OCI-LY7 (cell line): ENCODE data around the gene HYCC2.

Experiments
- EZH2phosphoT487 ChIP-seq: fragments of 200-600 bp; sonication (generic); IDR thresholded peaks from 2 replicates; pipeline ENCODE4 v1.6.1; 2018; ENCODE audit warnings: low read depth, borderline replicate concordance, mild to moderate bottlenecking, mixed run types, antibody characterized with exemption, low read length, moderate library complexity, mixed read lengths
- TF ChIP-seq, protein P1 (sequence below): fragments of 200-600 bp; sonication (generic); conservative IDR thresholded peaks from 2 replicates; pipeline ENCODE4 v1.5.1; 2014; ENCODE audit warnings: mild to moderate bottlenecking, antibody characterized with exemption, low read length, moderate library complexity, mixed read lengths

DNA sequence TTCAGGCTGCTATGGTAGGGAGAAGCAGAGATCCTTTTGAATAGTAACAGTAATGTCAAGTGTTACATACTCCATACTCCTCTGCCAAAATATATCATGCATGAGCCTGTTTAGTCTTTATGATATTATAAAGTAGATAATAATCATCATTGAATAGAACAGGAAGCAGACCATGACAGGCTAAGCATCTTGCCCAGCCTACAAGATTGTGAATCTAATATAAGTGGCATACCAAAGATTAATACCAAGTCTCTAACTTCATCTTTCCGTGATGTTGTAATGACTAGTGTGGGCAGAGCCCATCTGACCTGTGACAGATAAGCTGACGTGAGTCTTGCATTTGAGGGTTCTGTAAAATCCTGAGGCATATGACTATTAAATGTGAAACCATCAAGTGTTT is 13.4 kb upstream of the HYCC2 start:
- TF ChIP-seq, protein P1, sequence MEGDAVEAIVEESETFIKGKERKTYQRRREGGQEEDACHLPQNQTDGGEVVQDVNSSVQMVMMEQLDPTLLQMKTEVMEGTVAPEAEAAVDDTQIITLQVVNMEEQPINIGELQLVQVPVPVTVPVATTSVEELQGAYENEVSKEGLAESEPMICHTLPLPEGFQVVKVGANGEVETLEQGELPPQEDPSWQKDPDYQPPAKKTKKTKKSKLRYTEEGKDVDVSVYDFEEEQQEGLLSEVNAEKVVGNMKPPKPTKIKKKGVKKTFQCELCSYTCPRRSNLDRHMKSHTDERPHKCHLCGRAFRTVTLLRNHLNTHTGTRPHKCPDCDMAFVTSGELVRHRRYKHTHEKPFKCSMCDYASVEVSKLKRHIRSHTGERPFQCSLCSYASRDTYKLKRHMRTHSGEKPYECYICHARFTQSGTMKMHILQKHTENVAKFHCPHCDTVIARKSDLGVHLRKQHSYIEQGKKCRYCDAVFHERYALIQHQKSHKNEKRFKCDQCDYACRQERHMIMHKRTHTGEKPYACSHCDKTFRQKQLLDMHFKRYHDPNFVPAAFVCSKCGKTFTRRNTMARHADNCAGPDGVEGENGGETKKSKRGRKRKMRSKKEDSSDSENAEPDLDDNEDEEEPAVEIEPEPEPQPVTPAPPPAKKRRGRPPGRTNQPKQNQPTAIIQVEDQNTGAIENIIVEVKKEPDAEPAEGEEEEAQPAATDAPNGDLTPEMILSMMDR = no peak
- no peak for TF ChIP-seq EZH2phosphoT487
